Left lung (tissue), 10 donors: Measurements from ENCODE around the gene MYO19. TPM values are rescaled to one million over a fixed set of nuclear protein-coding genes. Genes with fewer than 3 reads are reported as not detected.

Experiments used
- ATAC-seq: fragments of 200-7000 bp; cut with Tn5 transposase; one replicate; pipeline ENCODE4 v1.9.1; 2020; ENCODE audit warnings: moderate library complexity
- DNase-seq, 4 donors: peaks; one replicate each; pipeline ENCODE4 v3.0.0-alpha.2; 2013 to 2020
- H3K27ac ChIP-seq, 2 donors: fragments of 200-600 bp; sonication (generic) in 1 of 2; one replicate each; pipeline versions ENCODE4 v1.5.0 to v1.8.0; 2020 to 2021
- H3K27me3 ChIP-seq, 2 donors: fragments of 200-600 bp; sonication (generic) in 1 of 2; one replicate each; pipeline versions ENCODE4 v1.5.0 to v1.8.0; 2020 to 2021
- H3K36me3 ChIP-seq, 2 donors: fragments of 200-600 bp; sonication (generic) in 1 of 2; one replicate each; pipeline versions ENCODE4 v1.5.0 to v1.8.0; 2020 to 2021
- H3K4me1 ChIP-seq, 2 donors: fragments of 200-600 bp; one replicate each; pipeline ENCODE4 v1.8.0; 2021
- H3K4me3 ChIP-seq, 2 donors: fragments of 200-600 bp; sonication (generic) in 1 of 2; one replicate each; pipeline versions ENCODE4 v1.5.0 to v1.8.0; 2020 to 2021; ENCODE audit warnings: mild to moderate bottlenecking in 1 of 2
- H3K9me3 ChIP-seq, 2 donors: fragments of 200-600 bp; sonication (generic) in 1 of 2; one replicate each; pipeline versions ENCODE4 v1.5.0 to v1.8.0; 2020 to 2021
- intact Hi-C, 2 donors: fragments of 100-400 bp; cut with DNase I; formaldehyde crosslinking; loops; one replicate each; pipeline versions ENCODE4 v1.11.2 to v1.14.2; 2022
- polyA plus RNA-seq, 6 donors: library from polyadenylated mRNA; unstranded; fragments of 120-200 nt; gene quantifications; one replicate each; pipeline ENCODE4 v1.2.1, GENCODE V29; 2013; ENCODE audit not compliant: insufficient read length in 6 of 6
- total RNA-seq, 2 donors: library from RNA; stranded (reverse); fragmentation: NEBNext Ultra II Directional; extraction: Animal tissue kit (Norgen Biotek cat#: 25700); gene quantifications; one replicate each; pipeline ENCODE4 v1.2.1, GENCODE V29; 2021
- TF ChIP-seq, protein P1 (sequence below), 2 donors: fragments of 200-600 bp; sonication (generic) in 1 of 2; IDR thresholded peaks; one replicate each; pipeline versions ENCODE4 v1.5.0 to v1.8.0; 2021; ENCODE audit warnings: antibody characterized with exemption in 2 of 2
- donor health status: DM: no; HTN: yes; CAD: no.
- donor health status: DM: no; HTN: no; CAD: no.

MYO19 gene
- total and polyA plus RNA-seq, 8 donors: 45.7 to 80.8 (median 50.8) TPM

GRCh38 chr17:36474571-36474970 lies 60.1 kb downstream of the MYO19 start:
- ATAC-seq: no peak
- no peak for DNase-seq
- no peak overlapping the region for H3K4me3 ChIP-seq
- TF ChIP-seq, protein P1, sequence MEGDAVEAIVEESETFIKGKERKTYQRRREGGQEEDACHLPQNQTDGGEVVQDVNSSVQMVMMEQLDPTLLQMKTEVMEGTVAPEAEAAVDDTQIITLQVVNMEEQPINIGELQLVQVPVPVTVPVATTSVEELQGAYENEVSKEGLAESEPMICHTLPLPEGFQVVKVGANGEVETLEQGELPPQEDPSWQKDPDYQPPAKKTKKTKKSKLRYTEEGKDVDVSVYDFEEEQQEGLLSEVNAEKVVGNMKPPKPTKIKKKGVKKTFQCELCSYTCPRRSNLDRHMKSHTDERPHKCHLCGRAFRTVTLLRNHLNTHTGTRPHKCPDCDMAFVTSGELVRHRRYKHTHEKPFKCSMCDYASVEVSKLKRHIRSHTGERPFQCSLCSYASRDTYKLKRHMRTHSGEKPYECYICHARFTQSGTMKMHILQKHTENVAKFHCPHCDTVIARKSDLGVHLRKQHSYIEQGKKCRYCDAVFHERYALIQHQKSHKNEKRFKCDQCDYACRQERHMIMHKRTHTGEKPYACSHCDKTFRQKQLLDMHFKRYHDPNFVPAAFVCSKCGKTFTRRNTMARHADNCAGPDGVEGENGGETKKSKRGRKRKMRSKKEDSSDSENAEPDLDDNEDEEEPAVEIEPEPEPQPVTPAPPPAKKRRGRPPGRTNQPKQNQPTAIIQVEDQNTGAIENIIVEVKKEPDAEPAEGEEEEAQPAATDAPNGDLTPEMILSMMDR (IDR thresholded peaks at IDR 0.05): no peak
- H3K4me1 ChIP-seq: no peaks in the 10 kb centered on the region
- no peaks in the 10 kb centered on the region for H3K9me3 ChIP-seq
- no peaks in the 10 kb centered on the region for H3K36me3 ChIP-seq
- no peak overlapping the region for H3K27ac ChIP-seq
- peaks cover 0 to 28% of the 10 kb centered on the region in 2 donors for H3K27me3 ChIP-seq
- intact Hi-C loops: no loop called here

- H3K4me1 ChIP-seq: no peaks in the 10 kb centered on the region
- intact Hi-C loops: no loop called here
- H3K9me3 ChIP-seq: no peaks in the 10 kb centered on the region
Measured at GRCh38 chr17:36470499-36470898, 64.2 kb downstream of the MYO19 start.

GRCh38 chr17:36469733-36470132 lies 64.9 kb downstream of the MYO19 start:
- peaks cover 4 to 53% of the 10 kb centered on the region in 2 donors for H3K27me3 ChIP-seq
- no peak for ATAC-seq
- intact Hi-C loops: no loop called here
- H3K4me1 ChIP-seq: no peaks in the 10 kb centered on the region
- TF ChIP-seq, protein P1 (IDR thresholded peaks at IDR 0.05): no peak
- no peak for DNase-seq
- H3K9me3 ChIP-seq: no peaks in the 10 kb centered on the region
- H3K36me3 ChIP-seq: no peaks in the 10 kb centered on the region
- H3K4me3 ChIP-seq: no peak overlapping the region
- H3K27ac ChIP-seq: no peak overlapping the region

More at GRCh38 chr17:36470499-36470898, 64.2 kb downstream of the MYO19 start:
- Histone ChIP-seq H3K36me3 (no peaks in the 10 kb centered on the region), H3K27ac (no peak overlapping the region), H3K27me3 (peaks cover 0 to 45% of the 10 kb centered on the region in 2 donors), H3K4me3 (no peak overlapping the region)
- ATAC-seq (no peak), DNase-seq (no peak)
- TF ChIP-seq, protein P1 (IDR thresholded peaks at IDR 0.05): no peak

GRCh38 chr17:36468903-36469635 lies 65.6 kb downstream of the MYO19 start:
- H3K9me3 ChIP-seq: no peaks in the 10 kb centered on the region
- H3K27ac ChIP-seq: no peak overlapping the region
- H3K4me1 ChIP-seq: no peaks in the 10 kb centered on the region
- no peaks in the 10 kb centered on the region for H3K36me3 ChIP-seq
- H3K4me3 ChIP-seq: no peak overlapping the region
- DNase-seq: no peak
- ATAC-seq: no peak
- intact Hi-C loops: no loop called here
- TF ChIP-seq, protein P1 (IDR thresholded peaks at IDR 0.05): no peak
- H3K27me3 ChIP-seq: peaks cover 10 to 60% of the 10 kb centered on the region in 2 donors

GRCh38 chr17:36464765-36465088 lies 69.9 kb downstream of the MYO19 start:
- intact Hi-C loops: no loop called here
- TF ChIP-seq, protein P1 (IDR thresholded peaks at IDR 0.05): no peak

More at GRCh38 chr17:36464765-36465088, 69.9 kb downstream of the MYO19 start:
- Histone ChIP-seq H3K27ac (no peak overlapping the region), H3K9me3 (no peaks in the 10 kb centered on the region), H3K36me3 (no peaks in the 10 kb centered on the region), H3K27me3 (peaks cover 10 to 81% of the 10 kb centered on the region in 2 donors), H3K4me3 (no peak overlapping the region), H3K4me1 (no peaks in the 10 kb centered on the region)
- ATAC-seq (no peak), DNase-seq (no peak)
